Activated T-cell treated with anti-CD3 and anti-CD28 coated beads for 4 hours (primary cell): ENCODE data around the gene TSPAN5.

ENCODE experiments used
- DNase-seq: peaks from one replicate; pipeline ENCODE4 v3.0.0-alpha.2; 2020

The TSPAN5 gene

DNA sequence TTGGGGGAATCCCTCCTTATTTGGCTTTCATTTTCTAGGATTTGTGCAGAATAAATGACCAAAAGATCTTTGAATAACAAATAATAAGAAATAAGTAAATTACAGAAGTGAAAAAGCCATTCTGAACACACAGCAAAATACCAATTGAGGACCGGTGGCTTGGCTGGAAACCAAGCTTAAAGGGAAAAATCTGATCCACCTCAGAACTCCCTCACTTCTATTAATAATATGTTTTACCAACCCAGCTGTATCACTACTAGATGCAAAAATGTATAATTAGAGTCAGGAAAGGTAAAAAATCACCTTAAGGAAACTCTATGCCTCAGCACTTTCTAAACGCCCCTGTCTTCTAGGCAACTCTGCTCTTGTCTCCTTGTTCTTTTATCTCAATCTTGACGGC is 77.3 kb downstream of the TSPAN5 start:
- no peak for DNase-seq

DNA sequence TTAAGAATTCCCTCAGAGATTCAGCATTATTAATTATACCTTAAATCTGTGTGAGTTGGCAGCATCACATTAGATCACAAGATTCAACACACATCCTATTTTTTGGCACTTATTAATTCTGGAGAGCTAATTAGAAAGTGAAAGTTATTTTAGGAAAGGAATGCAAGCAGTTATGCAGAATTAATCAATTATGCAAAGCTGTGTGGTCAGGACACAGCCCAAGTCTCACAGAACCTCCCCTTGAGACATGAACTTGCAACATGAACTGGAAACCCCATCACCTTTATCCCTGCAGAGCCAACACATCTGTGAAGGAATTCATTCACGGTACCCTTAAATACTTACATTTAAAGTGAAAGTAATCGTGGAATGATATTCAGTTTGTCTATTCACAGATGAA is 80.5 kb downstream of the TSPAN5 start:
- no peak for DNase-seq

DNA sequence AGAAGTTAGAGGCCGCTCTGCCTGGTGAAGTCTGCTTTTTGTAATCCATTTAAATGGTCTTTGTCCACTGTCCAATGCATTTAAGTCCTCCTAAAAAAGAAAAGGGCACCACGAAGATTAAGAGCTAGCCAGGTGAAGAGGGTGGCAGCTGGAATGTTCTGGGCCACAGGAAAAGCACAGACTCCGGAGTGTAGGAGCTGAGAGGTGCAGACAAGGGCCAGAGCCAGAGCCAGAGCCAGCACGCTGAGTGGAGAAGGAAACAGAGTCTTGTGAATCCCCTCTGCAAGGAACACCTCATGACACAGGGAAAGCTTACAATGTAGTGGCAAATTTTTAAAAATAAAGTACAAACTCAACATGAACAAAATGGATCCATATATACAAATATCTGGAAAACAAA is 83.6 kb downstream of the TSPAN5 start:
- DNase-seq, result no peak

DNA sequence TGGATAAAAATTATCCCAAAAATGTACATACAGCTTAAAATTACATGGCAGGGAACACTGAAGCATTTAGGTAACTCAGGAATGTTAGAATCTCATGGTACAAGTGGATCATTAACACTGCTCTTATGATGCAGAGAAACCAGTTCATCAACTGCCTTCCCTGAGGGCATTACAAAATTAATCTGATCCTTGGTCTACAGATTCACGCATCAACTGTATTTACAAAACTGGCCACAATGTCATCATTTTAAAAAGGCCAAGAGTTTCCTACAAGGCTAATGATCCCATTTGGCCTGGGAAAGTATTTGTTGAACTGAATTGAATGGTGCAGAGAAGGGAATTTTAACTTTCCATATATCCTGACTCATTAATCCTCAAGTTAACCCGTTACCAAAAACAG is 84.6 kb downstream of the TSPAN5 start:
- DNase-seq, result no peak

DNA sequence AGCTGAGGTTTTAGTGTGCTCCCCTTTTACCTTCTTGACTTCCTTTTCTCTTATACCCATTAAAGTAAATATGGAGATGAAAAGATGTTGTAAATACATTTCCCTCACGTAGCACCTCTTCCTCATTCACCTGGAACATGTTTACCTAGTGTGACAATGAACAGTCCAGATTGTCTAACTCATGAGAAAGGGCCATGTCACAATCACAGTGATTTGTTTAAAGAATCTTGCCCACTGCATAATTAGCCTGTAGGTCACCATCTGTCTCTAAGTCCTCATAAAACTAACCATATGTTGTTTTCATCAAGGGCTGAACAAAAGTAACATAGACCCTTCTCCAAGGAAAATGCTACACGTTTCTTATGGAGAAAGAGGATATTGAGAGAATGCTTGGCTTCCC is 85.7 kb downstream of the TSPAN5 start:
- DNase-seq, result no peak

DNA sequence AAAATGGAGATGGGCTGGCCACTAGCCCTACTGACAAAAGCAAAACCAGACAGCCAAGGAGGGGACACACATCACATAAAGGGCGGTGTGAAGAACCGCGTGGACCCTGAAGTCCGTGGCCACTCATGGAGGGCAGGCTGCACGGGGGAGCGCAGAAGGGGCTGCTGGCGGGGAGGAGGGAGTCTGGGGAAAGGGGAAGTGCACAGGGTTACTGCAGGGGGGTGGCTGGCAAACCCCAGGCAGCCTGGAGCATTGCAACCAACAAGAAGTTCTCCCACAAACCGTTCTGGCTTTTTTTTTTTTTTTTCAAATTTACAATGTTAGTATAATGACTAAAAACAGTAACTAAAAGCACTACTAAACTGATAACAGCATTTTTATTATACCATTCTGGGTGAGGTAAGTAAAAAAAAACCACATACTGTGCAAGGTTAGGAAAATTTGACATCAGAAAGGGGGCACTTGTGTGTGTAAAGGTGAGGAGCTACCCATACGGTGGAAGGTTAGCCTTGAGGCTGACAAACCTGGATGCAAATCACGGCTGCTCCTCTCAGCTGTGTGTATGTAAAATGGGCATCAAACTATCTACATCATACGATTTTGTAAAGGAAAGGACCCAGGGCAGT is 87.1 kb downstream of the TSPAN5 start:
- no peak for DNase-seq

DNA sequence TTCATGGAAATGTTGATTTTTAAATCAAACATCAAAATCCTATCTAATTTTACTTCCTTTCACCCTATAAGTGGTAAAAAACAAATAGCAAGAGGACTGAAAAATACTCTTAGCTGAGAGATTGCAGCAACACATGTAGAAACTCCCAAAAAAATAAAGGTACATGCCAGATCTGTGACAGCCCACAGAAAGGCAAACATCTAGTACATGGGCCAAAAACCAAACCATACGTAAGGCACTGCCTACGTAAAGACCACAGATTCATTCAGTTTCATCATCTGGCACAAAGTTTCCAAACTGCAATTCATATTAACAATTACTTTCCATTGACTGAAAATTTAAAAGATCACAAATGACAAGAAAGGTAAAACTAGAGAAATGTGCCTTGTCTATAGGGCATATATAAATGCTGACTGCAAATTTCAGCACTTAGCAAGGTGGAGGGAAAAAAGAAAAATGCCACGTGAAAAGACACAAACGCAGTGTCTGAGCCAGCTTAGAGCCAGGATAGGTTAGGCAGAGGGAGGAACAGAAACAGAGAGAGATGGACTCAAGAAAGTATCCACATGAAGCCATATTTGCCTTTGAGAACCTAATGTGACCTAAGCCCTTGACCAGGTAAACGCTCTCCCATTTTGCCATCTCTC is 88.1 kb downstream of the TSPAN5 start:
- no peak for DNase-seq

DNA sequence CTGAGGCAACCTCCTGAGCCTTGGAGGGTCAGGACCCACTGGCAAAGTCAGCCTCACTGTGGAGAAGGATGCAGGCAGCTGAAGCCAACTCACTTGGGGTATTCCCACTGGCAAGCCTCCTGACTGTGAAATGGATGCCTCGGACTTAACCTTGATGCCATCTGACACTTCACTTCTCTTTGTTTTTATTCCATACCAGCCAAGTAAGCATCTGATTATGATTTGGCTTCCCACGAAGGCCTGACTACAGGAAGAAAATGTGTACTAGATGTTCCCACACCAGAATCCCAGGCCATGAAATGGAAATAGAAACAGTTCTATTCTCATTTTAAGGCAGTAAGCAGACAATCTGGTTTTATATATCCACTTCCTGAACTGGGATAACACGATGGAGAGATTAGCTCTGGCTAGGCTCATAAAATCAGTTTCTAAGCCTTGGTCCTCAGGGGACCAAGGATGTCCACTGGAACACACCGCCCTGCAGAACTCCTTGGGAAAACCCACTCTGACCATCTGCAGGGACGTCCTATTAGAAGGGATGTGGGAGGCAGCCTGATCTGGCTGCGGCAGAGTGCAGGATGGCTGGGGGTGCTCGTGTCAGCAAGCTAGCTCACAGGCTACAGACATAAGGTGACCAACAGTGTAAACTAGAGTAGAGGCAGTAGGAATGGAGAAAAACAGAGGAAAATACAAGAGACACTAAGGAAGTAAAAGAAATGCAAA is 89.3 kb downstream of the TSPAN5 start:
- DNase-seq, result no peak

DNA sequence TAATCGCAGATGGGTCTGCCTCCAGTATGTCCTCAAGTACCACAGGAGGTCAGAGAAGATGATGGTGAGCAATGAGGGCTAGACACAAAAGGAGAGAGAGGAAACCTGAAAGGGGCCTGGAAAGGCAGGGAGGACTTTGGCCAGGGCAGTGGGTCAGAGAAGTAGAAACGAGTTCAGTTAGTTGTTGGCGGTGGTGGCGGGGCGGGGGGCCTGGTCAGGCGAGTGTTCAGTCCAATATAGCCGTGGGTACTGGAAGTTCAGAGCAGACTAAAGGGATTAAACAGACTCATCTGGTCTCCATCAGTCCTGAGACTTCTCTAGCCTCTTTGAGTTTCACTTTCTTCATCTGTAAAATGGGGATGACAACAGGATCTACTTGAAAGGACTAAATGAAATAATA is 90.8 kb downstream of the TSPAN5 start:
- DNase-seq, result no peak

DNA sequence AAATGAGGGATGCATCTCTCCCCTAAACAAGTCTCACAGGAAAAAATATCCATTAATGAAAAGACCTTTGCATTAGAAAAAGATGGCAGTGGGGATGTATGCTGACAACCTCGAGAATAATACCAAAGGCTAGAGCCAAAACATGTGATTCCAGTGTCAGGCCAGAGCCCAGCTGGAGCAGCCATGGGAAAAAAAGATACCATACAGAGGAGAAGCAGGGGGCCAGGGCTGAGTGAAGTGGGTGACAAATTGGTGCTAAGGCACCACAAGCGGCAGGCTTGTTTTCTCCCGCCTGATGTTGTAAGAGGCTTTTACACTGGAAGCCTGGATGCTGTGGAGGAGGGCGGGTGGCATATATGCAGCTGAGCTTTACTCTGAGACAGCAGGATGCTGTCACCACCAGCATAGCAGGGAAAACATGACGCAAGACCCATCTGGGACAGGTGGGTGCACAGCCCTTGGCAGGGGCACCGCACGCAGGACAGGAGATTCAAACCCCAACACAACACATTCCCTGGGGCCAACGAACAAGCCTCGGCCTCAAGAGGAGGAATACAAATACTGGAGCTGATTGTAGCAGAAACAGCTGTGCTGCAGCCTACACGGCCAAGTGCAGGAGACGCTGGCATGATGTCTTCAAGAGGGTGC is 91.9 kb downstream of the TSPAN5 start:
- no peak for DNase-seq

DNA sequence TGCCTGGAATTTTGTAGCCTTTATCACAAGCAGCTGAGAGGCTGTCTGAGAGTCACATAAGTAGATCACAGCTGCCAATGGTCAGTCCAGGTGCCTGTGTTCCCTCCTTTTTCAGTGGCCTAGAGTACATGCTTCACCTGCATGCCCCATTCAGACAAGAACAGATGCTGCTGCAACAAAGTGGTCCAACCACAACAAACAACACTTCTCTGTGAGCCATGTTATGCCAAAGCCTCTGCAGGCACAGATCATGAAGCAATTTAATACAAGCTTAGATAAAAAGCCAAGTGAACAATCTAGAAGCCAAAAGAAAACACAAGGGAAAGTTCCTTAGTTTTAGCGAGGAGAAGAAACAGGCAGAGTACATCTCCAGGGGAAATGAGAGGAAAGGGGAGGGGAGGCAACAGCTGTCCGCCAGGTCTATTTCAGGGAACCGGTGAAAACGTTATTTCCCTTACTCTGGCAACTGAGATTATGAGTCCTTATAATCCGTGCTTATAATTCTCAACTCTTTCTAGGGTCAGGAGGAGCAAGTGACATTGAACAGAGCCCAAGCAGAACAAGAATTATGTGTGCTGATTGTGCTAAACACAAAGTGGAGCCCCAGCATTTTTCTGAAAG is 92.6 kb downstream of the TSPAN5 start:
- DNase-seq, result no peak

DNA sequence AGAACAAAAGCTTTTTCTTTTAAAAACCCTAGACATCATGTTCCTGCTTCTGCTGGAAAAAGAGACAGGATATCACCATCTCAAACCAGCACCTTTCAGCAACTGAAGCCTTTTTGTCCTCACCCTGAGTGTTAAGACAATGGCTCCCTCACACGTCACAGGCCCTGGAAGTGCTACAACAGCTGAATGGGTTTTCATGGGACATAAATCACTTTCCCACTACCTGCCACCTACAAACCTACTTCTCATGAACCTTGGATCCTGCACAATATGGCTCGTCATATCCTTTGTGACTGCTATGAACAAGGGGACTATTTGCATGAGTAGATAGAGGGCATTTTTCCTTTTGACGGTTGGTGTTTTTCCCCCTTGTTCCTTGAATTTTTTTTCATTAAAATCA is 93.6 kb downstream of the TSPAN5 start:
- DNase-seq, result no peak

DNA sequence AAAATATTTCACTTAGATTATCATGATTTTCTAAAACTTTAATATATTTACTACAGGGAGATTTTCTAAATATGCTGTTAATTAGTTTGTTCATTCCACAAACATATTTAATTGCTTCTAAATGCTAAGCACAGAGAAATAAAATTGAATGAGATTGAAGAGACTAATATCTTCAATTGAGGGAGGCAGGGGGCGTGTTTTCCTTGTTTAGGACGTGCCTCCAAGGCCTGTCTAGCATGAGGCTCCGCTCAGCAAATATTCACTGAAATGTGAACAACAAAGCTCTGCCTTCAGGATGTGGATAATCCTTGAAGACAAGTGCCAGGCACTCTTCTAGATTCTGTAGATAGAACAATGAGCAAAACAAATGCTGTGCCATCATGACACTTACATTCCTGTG is 98.1 kb downstream of the TSPAN5 start:
- DNase-seq, result no peak

DNA sequence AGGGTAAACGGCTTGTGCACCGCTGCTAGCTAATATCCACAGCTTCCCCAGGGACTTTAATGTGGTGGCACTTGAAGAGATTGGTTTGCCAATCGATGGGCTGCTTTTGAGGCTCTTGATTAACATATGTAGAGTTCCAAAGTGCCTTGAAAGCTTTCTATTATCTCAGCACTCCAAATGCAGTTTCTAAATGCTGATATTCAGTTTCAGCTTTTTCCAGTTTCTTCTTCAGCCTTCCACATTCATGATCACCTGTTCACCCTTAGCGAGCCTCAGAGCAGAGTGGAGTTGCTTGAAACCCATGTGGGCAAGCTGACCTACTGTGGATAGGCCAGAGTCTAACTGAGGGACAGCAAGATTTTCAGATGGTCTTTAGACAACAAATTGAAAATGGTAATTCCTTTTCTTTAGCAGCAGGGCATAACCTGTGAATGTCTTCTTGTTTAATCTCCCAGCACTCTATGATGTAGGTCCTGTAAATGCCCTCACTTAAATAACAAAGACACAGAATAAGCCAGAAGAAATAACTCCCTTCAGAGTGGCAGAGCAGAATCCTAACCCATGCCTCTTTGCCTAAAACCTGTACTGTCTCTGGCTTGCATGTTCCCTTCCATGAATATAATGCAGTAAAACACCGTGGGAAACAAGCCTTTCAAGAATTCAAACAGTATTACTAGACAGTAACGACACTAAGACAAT is 99.8 kb downstream of the TSPAN5 start:
- no peak for DNase-seq

DNA sequence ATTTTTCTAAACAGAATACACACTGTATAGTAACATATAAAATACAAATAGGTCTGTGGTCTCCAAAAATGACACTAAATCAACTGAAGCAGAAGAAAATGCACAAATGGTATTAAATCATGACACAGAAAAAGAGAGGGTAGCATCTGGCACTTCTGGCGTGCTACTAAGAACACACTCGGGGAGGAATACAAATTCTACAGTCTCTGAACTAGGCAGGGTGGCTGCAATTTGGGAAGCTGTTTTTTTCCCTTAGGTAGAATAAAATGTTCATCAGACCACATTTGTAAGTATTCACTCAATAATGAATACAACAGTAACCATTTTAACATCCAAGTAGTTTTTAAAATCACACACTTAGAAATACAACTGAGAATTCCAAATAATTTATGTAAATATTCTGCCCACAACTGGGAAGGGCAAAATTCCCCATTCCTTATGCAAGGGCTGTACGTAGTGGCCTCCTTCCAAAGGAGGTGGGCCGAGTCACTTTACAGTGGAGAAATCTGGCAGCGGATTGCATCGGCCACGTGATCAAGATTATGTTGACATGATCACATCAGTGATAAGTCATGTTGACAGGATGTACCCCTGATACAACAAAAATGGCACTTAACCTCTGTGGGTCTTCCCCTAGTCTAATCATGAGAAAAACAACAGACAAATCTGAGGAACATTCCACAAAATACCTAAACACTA is 101.1 kb downstream of the TSPAN5 start:
- no peak for DNase-seq

DNA sequence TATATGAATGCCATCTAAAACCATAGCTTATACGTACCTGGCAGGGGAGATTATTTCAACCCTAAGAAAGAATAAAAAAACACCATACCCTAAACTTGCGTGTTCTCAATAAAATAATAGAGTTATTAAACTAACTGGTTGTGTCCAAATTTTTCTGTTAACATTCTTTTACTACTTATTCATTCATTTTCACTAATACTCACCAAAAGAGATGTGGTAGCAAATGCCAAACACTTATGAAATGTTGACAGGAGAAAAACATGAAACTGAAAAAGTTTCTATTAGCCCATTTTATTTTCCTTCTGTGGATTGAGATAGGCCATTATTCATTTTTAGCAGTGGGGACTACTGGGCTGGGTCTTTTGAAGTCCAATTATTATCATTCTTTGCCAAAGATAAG is 102.0 kb downstream of the TSPAN5 start:
- DNase-seq, result no peak

DNA sequence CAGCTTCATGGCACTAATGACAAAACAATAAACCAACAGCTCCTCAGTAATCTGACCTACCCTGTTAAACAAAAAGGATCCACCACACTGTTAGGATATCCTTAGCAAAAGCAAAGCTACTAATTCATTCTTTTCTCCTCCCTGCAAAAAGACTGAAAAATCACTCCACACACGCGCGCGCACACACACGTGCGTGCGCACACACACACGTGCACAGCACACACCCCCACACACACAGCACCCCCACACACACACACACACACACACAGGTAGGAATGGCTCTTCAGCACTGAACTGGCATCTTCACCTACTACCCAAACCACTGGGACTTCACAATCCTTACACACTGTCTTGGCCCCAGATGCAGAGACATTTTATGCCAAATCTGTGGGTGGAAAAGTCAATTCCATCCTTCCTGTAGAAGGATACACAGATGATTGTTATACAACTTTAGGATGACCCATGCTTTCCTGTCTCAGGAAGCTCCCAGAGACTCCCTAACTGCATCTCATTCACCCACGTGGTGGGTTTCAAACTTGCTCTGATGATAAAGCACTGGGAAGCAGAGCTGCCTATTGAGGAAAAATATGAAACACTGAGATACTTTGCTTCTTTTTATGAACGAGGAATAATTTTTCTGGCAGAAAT is 102.5 kb downstream of the TSPAN5 start:
- DNase-seq, result no peak

DNA sequence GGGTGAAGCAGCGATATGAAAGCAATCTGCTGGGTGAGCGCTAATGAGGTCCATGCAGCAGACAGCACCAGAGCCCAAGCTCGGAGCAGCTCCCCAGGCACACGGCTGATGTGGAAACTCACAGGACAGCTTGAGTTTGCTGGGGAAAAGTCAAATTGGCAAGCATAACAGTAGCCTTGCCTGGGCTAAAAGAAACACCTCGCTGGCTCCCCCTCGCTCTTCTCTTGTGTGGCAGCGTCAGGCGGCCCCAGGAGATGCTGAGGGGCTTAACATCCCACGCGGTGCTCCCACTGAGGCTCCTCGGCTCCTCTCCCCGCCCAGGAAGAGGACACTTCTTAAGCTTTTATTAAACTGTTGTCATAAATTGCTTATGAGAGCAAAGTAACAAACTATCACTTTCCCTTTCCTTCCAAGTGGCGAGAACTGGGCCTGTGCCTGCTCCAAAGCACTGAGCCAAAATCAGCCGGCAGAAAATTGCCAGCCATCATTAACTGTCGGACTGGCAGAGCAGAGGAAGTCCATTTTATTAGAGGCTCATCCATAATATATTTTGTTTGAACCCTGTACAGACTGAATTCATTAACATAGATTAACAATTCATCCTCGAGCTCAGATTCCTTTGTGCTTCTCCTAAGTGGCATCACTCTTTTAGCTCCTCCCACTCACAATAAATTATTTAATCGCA is 111.4 kb downstream of the TSPAN5 start:
- DNase-seq, result no peak

DNA sequence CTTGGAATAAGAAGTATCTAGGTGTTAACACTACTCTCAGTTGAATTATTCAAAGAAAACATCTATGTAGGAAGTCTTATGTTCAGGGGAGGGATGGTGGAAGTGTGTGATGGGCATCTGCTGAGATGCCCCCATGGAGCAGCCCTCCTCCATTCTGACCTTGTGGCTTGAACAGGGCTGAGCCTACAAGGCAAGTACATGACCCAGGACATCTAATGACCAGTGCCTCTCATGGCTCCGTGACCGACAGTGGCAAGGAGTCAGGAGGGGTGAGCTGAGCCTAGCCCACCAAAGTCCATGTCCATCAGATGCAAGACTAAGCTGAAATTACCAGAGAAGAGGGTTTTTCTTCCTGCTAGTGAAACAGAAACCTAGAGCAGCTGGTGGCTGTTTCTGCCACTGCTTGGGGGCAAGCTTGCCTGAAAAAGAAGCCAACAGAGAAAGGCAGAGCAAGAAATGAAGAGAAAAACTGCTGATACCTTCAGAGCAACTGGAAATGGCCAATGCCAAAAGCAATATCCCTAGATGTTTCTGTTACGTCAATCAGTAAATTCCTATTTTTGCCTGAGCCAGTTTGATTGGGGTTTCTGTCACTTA is 113.5 kb downstream of the TSPAN5 start:
- DNase-seq, result no peak

DNA sequence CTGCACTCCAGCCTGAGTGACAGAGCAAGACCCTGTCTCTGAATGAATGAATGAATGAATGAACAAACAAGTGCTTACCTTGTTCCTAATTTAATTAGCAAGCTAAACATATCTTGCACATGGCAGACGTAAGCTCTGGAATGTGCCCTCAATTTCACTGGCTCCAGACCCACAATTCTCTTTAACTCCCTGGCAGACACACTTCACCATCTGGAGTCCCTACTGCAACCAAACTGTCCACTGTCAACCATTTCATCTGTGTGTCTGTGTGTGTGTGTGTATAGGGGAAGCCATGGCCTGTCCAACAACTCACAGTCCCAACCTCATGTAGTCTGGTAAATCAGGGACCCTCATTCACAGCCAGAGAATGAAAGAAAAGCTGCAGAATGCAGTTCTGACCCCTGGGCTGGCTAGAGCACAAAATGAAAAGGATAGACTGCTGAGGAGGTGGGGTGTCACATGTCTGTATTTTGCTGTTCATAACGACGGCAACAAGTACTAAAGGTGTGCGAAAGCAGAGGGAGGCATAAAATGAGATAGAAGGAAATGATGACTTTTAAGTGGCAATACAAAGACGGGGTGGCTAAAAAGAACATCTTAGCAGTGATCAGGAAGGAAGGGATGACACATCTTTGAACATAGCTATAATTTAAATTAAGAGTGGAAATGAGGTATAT is 114.1 kb downstream of the TSPAN5 start:
- DNase-seq, result no peak
